Transverse colon (tissue), 4 donors: Measurements from ENCODE around the gene FOXP1. TPM values are rescaled to one million over a fixed set of nuclear protein-coding genes. Genes with fewer than 3 reads are reported as not detected.
A peak's percentile ranks its signal among the peaks of the same experiment; 100 is the strongest.

Experiments
- DNase-seq: peaks from one replicate; pipeline ENCODE4 v3.0.0-alpha.2; 2019
- H3K27ac ChIP-seq, 4 donors: fragments of 200-600 bp; sonication (generic); 2 replicates each; pipeline ENCODE4 v1.5.1; 2016 to 2018; ENCODE audit warnings: inconsistent platforms in 4 of 4
- H3K27me3 ChIP-seq: fragments of 200-600 bp; sonication (generic); 2 replicates; pipeline ENCODE4 v1.5.1; 2017; ENCODE audit warnings: inconsistent platforms
- H3K36me3 ChIP-seq, 4 donors: fragments of 200-600 bp; sonication (generic); 2 replicates each; pipeline ENCODE4 v1.5.1; 2017 to 2019; ENCODE audit warnings: inconsistent platforms in 4 of 4
- H3K4me1 ChIP-seq, 4 donors: fragments of 200-600 bp; sonication (generic); 2 replicates each; pipeline ENCODE4 v1.5.1; 2017 to 2020; ENCODE audit warnings: inconsistent platforms in 4 of 4
- H3K4me3 ChIP-seq, 4 donors: fragments of 200-600 bp; sonication (generic); 1 replicate in 1 of 4; 2 replicates in 3 of 4; pipeline versions ENCODE4 v1.5.1 to v1.6.1; 2017 to 2019; ENCODE audit warnings: inconsistent platforms in 4 of 4
- H3K9me3 ChIP-seq, 2 donors: fragments of 200-600 bp; sonication (generic); 2 replicates each; pipeline ENCODE4 v1.5.1; 2017 to 2019; ENCODE audit warnings: inconsistent platforms in 2 of 2
- CTCF ChIP-seq, 5 experiments: fragments of 200-600 bp in 3 of 5; fragments of 450-650 bp in 2 of 5; sonication (generic) in 3 of 5; IDR thresholded peaks; 1 replicate in 2 of 5; 2 replicates in 3 of 5; pipeline ENCODE4 v1.5.1; 2016 to 2017; ENCODE audit warnings: antibody characterized with exemption in 5 of 5, inconsistent platforms in 3 of 5, mild to moderate bottlenecking in 2 of 5, moderate library complexity in 1 of 5
- EP300 ChIP-seq: sonication (generic); formaldehyde crosslinking; IDR thresholded peaks from one replicate; pipeline ENCODE4 v1.6.1; 2017; ENCODE audit warnings: antibody characterized with exemption, low read depth
- POLR2A ChIP-seq: fragments of 450-650 bp; IDR thresholded peaks from one replicate; pipeline ENCODE4 v1.6.1; 2016; ENCODE audit warnings: antibody characterized with exemption, mild to moderate bottlenecking, moderate library complexity
- POLR2AphosphoS5 ChIP-seq, 3 donors: sonication (generic); formaldehyde crosslinking; IDR thresholded peaks; one replicate each; pipeline ENCODE4 v1.6.1; 2016; ENCODE audit warnings: antibody characterized with exemption in 3 of 3
- whole genome bisulfite sequencing, 2 donors: methylation state at CpG; one replicate each; pipeline ENCODE4 v1.1.5; 2018; ENCODE audit warnings: low coverage in 1 of 2; 5-methylcytosine and 5-hydroxymethylcytosine counted together
- in situ Hi-C, 4 donors: fragments of 200-750 bp; cut with MboI; loops; one replicate each; pipeline versions ENCODE4 v1.15.0 to v1.15.1; 2017; ENCODE audit warnings: low sequenced_read_pairs in 3 of 4, low pct_ligation_motif_present in 1 of 4, low pct_unique_long_range_greater_than_20kb in 1 of 4
- intact Hi-C: fragments of 100-400 bp; cut with DNase I; formaldehyde crosslinking; loops from one replicate; pipeline ENCODE4 v1.15.1; 2023; ENCODE audit warnings: low total_unique reads
- total RNA-seq, 4 donors: library from RNA; depleted of rRNA; stranded (reverse); fragments of >200 nt; gene quantifications; one replicate each; pipeline ENCODE4 v1.1.0, GENCODE V29; 2016

Gene FOXP1
- total RNA-seq, 4 donors from 2014 or later, result 102 to 260 (median 150) TPM

- 0 to 1% methylated on average over 15 to 58 of the region's 59 CpGs for WGBS, 2 donors
- Histone ChIP-seq H3K4me3 (peak overlapping the region; percentile 66 to 87 (median 70)), H3K27me3 (no peaks in the 10 kb centered on the region), H3K27ac (peak overlapping the region; percentile 97 to 100 (median 98)), H3K9me3 (no peaks in the 10 kb centered on the region), H3K36me3 (no peaks in the 10 kb centered on the region), H3K4me1 (peaks cover 17 to 58% (median 32%) of the 10 kb centered on the region in 4 donors)
- intact Hi-C loops (loop anchor here (5.0 to 10.0 kb wide), 4 partner anchors 270 to 1037 kb away; no protein-coding TSS in a partner anchor), in situ Hi-C loops (loop anchor here in 2 of 4 donors (10.0 to 25.0 kb wide), 6 partner anchors 270 to 870 kb away; no protein-coding TSS in a partner anchor)
- DNase-seq, result peak; percentile 52
- no peak for TF ChIP-seq CTCF (IDR thresholded peaks at IDR 0.05)
- TF ChIP-seq POLR2AphosphoS5 (IDR thresholded peaks at IDR 0.05), result peak in 1 of 3 donors; percentile 54
- TF ChIP-seq POLR2A, result peak; percentile 21
These were observed 1.4 kb downstream of the FOXP1 start for GRCh38 chr3:71582036-71582611.

GRCh38 chr3:71581457-71582035, 2.0 kb downstream of the FOXP1 start:
- Histone ChIP-seq H3K36me3 (no peaks in the 10 kb centered on the region), H3K27ac (peak overlapping the region; percentile 97 to 100 (median 98)), H3K9me3 (no peaks in the 10 kb centered on the region), H3K4me3 (peak overlapping the region; percentile 66 to 87 (median 70)), H3K27me3 (no peaks in the 10 kb centered on the region), H3K4me1 (peaks cover 17 to 64% (median 37%) of the 10 kb centered on the region in 4 donors)
- DNase-seq, result peak; percentile 40
- WGBS, 2 donors, result 0% methylated on average over 2 to 39 of the region's 53 CpGs
- TF ChIP-seq CTCF (IDR thresholded peaks at IDR 0.05), result no peak
- TF ChIP-seq EP300, result no peak
- no peak for TF ChIP-seq POLR2AphosphoS5 (IDR thresholded peaks at IDR 0.05)
- TF ChIP-seq POLR2A, result no peak
- in situ Hi-C loops (loop anchor here in 2 of 4 donors (10.0 to 25.0 kb wide), 6 partner anchors 269 to 869 kb away; no protein-coding TSS in a partner anchor), intact Hi-C loops (loop anchor here (5.0 to 10.0 kb wide), 4 partner anchors 269 to 1037 kb away; no protein-coding TSS in a partner anchor)

- Histone ChIP-seq H3K9me3 (no peaks in the 10 kb centered on the region), H3K4me3 (peak overlapping the region; percentile 66 to 87 (median 70)), H3K36me3 (no peaks in the 10 kb centered on the region), H3K27ac (peak overlapping the region; percentile 97 to 100 (median 98)), H3K27me3 (no peaks in the 10 kb centered on the region), H3K4me1 (peaks cover 17 to 64% (median 37%) of the 10 kb centered on the region in 4 donors)
- TF ChIP-seq POLR2A (no peak), POLR2AphosphoS5 (IDR thresholded peaks at IDR 0.05) (no peak), EP300 (no peak), CTCF (IDR thresholded peaks at IDR 0.05) (no peak)
- in situ Hi-C loops, result loop anchor here in 2 of 4 donors (10.0 to 25.0 kb wide), 6 partner anchors 269 to 869 kb away; no protein-coding TSS in a partner anchor
- DNase-seq, result no peak
- 11 to 20% methylated on average over 7 to 16 of the region's 17 CpGs for WGBS, 2 donors
- intact Hi-C loops, result loop anchor here (5.0 to 10.0 kb wide), 4 partner anchors 269 to 1036 kb away; no protein-coding TSS in a partner anchor
These were observed 2.7 kb downstream of the FOXP1 start for GRCh38 chr3:71580636-71581456.
